ENCODE data around the gene LIN37. TPM values are rescaled to one million over a fixed set of nuclear protein-coding genes. Genes with fewer than 3 reads are reported as not detected.
A peak's percentile ranks its signal among the peaks of the same experiment; 100 is the strongest.

LIN37 gene
- total and polyA plus RNA-seq, 12 donors: 4.0 to 29.4 (median 5.0) TPM

DNA sequence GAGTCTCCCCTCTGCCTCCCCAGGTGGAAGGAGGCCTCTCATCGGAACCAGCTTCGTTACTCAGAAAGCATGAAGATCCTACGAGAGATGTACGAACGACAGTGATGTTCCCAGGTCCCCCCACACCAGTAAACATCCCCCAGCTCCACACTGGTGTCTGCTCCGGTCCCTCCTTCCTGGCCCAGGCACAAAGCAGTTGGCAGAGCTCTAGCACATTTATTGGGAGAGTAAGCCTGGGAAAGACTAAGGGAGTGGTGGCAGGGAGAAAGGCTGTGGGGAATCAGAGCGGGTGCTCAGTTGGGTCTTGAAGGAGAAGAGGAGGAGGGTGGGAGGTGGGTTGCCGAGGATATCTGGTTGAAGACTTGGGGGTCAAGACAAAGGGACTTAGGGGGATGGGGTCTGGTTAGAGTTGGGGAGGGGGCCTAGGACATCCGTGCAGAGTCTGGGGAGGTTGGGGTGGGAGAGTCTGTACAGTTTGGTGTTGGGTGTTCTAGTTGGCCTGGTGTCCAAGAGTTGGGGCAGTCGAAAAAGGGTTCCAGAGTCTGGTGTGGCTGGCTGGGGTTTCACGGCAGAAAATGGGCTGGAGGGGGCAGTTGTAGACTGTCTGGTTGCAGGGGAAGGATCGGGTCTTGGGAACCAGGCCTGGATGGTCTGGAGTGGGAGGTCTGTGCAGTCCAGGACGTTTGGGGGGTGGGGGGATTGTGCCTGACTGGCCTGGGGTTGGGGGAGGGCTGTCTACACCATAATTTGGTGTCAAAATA is 6.2 kb downstream of the LIN37 start:
- no peaks in the 10 kb centered on the region for H3K9me3 ChIP-seq
- H3K27ac ChIP-seq: peak overlapping the region; percentile 88 to 99 (median 98)
- peaks cover 4 to 67% (median 42%) of the 10 kb centered on the region in 9 donors for H3K4me1 ChIP-seq
- no peak for DNase-seq
- peaks cover 0 to 15% (median 0%) of the 10 kb centered on the region in 7 donors for H3K27me3 ChIP-seq
- intact Hi-C loops (cut with DNase I): loop anchor here in 2 of 10 donors (5.0 kb wide), 2 partner anchors 37 to 178 kb away; partner anchors contain the start of gene KMT2B (in 1 of the 2)
- peak overlapping the region in 4 of 10 donors; percentile 71 to 89 (median 86) for H3K4me3 ChIP-seq
- TF ChIP-seq, protein P1, sequence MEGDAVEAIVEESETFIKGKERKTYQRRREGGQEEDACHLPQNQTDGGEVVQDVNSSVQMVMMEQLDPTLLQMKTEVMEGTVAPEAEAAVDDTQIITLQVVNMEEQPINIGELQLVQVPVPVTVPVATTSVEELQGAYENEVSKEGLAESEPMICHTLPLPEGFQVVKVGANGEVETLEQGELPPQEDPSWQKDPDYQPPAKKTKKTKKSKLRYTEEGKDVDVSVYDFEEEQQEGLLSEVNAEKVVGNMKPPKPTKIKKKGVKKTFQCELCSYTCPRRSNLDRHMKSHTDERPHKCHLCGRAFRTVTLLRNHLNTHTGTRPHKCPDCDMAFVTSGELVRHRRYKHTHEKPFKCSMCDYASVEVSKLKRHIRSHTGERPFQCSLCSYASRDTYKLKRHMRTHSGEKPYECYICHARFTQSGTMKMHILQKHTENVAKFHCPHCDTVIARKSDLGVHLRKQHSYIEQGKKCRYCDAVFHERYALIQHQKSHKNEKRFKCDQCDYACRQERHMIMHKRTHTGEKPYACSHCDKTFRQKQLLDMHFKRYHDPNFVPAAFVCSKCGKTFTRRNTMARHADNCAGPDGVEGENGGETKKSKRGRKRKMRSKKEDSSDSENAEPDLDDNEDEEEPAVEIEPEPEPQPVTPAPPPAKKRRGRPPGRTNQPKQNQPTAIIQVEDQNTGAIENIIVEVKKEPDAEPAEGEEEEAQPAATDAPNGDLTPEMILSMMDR (IDR thresholded peaks at IDR 0.05): no peak
- peaks cover 0 to 32% (median 18%) of the 10 kb centered on the region in 9 donors for H3K36me3 ChIP-seq
- whole genome bisulfite sequencing, 2 donors: 81 to 84% methylated on average over 13 of the region's 13 CpGs
- ATAC-seq: no peak

DNA sequence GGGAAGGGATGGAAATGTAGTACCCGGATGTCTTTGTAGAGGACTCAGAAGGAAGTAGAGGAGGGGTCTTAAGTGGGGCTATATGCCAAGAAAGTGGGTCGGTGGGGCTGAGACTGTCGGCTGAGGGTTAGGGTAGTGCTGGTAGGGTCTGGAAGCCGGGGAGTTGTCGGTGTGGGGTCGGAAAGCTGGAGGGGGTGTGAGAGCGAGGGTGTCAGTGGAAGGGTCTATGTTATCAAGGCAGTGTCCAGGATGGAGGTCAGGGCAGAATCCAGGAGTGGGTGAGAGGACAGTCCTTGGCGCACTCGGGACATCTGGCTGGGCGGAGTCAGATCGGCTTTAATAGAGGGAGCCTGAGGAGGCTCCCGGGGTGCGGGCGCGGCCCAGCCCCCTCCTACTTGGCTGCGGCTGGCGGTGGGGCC is 6.8 kb downstream of the LIN37 start:
- peak overlapping the region in 9 of 10 donors; percentile 71 to 99 (median 85) for H3K4me3 ChIP-seq
- 33 to 39% methylated on average over 11 to 17 of the region's 17 CpGs for WGBS, 2 donors
- H3K4me1 ChIP-seq: peaks cover 4 to 61% (median 40%) of the 10 kb centered on the region in 9 donors
- H3K27ac ChIP-seq: peak overlapping the region; percentile 88 to 99 (median 98)
- TF ChIP-seq, protein P1 (IDR thresholded peaks at IDR 0.05): no peak
- H3K9me3 ChIP-seq: no peaks in the 10 kb centered on the region
- ATAC-seq (peak in 2 of 8 donors; percentile 2 to 27), DNase-seq (no peak)
- peaks cover 0 to 36% (median 18%) of the 10 kb centered on the region in 9 donors for H3K36me3 ChIP-seq
- H3K27me3 ChIP-seq: peaks cover 0 to 15% (median 0%) of the 10 kb centered on the region in 7 donors
- intact Hi-C loops (cut with DNase I): loop anchor here in 1 of 10 donors (5.0 kb wide), 1 partner anchor 177 kb away; no protein-coding TSS in a partner anchor

DNA sequence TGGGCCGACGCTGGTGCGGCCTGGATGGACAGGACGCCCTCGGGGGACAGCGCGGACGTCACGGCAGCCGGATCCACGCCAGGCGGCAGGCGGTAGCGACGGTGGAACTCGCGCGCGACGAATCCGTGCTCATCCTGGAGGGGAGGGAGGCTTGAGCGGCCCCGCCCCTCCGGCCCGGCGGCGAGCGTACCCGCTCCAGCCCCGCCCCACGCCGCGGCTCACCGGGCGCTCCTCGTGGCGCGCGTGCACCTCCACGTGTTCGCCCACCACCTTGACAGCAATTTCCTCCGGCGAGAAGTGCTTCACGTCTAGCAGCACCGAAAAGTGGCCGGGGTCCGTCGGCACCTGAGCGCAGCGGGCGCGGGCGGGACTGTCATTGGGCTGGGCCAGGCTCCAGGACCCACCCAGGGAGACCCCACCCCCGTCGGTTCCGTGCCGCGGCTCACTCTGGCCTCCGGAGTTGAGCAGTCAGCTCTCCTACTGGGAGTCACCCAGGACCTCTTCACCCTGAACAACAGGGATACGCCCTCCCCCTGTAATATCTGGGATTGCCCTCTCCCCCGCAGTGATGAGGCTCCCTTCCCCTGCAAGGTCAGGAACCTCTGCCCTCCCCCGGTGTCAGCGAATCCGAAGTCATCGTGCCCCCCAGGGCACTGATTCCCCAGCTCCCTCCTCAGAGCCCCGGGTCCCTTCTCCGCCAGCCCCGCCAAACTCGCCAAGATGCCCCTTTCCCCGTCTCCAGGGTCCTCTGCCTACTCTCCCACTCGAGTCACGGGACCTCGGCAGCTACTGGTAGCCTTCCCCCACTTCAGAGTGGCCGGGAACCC is 7.4 kb downstream of the LIN37 start:
- ATAC-seq (peak; percentile 18 to 50 (median 36)), DNase-seq (peak; percentile 88 to 93)
- H3K4me3 ChIP-seq: peak overlapping the region; percentile 56 to 99 (median 82)
- WGBS, 2 donors: 7 to 14% methylated on average over 68 to 74 of the region's 74 CpGs
- peak overlapping the region; percentile 88 to 99 (median 98) for H3K27ac ChIP-seq
- H3K4me1 ChIP-seq: peaks cover 4 to 59% (median 37%) of the 10 kb centered on the region in 9 donors
- peaks cover 0 to 15% (median 0%) of the 10 kb centered on the region in 7 donors for H3K27me3 ChIP-seq
- H3K36me3 ChIP-seq: peaks cover 0 to 43% (median 18%) of the 10 kb centered on the region in 9 donors
- TF ChIP-seq, protein P1 (IDR thresholded peaks at IDR 0.05): no peak
- intact Hi-C loops (cut with DNase I): loop anchor here in 1 of 10 donors (5.0 kb wide), 1 partner anchor 177 kb away; no protein-coding TSS in a partner anchor
- peaks cover 0 to under 1% (median 0%) of the 10 kb centered on the region in 11 donors for H3K9me3 ChIP-seq
